ENCODE measurements around the gene PTPRN2. TPM values are rescaled to one million over a fixed set of nuclear protein-coding genes. Genes with fewer than 3 reads are reported as not detected.

The PTPRN2 gene
- total and polyA plus RNA-seq, 2 of the 8 experiments (the other 6 are each of a cell fraction or from before 2014, with no cell fraction given), result 2.6 to 4.5 TPM

- no peak for TF ChIP-seq CHD7 (IDR thresholded peaks at IDR 0.05; ENCODE audit: insufficient replicate concordance, low read length)
- no peak for TF ChIP-seq JUND (IDR thresholded peaks at IDR 0.05; ENCODE audit: low read length)
- TF ChIP-seq CREB1 (IDR thresholded peaks at IDR 0.05), result no peak
- TF ChIP-seq RBBP5 (IDR thresholded peaks at IDR 0.05; ENCODE audit: borderline replicate concordance, low read depth, low read length), result no peak
- no peak for TF ChIP-seq BRCA1 (IDR thresholded peaks at IDR 0.05; ENCODE audit: low read depth, low read length)
- TF ChIP-seq GABPA (IDR thresholded peaks at IDR 0.05; ENCODE audit: borderline replicate concordance, insufficient read depth, low read length), result no peak
- no peak for TF ChIP-seq RXRA (IDR thresholded peaks at IDR 0.05; ENCODE audit: insufficient read depth, low read depth, low read length)
- TF ChIP-seq MAFK (IDR thresholded peaks at IDR 0.05; ENCODE audit: low read depth, low read length), result no peak
- no peak for TF ChIP-seq SP2 (IDR thresholded peaks at IDR 0.05; ENCODE audit: low read length)
- TF ChIP-seq RNF2 (IDR thresholded peaks at IDR 0.05; ENCODE audit: borderline replicate concordance, low read depth, low read length, missing control alignments, poor library complexity, severe bottlenecking), result no peak
- no peak for TF ChIP-seq POU5F1 (IDR thresholded peaks at IDR 0.05; ENCODE audit: low read depth, low read length)
- TF ChIP-seq CHD2 (IDR thresholded peaks at IDR 0.05; ENCODE audit: low read length), result no peak
- no peak for TF ChIP-seq GTF2F1 (IDR thresholded peaks at IDR 0.05; ENCODE audit: borderline replicate concordance, low read depth, low read length)
These were observed 596.8 kb downstream of the PTPRN2 start (continued) for GRCh38 chr7:157990881-157991250.

Measured in H1 (cell line).